PC-3 (cell line): ENCODE results near the gene LIPH. TPM values are rescaled to one million over a fixed set of nuclear protein-coding genes. Genes with fewer than 3 reads are reported as not detected.

ENCODE experiments used
- ATAC-seq: fragments of 200-7000 bp; cut with Tn5 transposase; 2 replicates; pipeline ENCODE4 v1.9.1; 2020; ENCODE audit warnings: mild to moderate bottlenecking, moderate library complexity
- BruUV-seq: library from RNA; stranded (reverse); fragments of 400-500 nt; replicated peaks from 2 replicates; lab custom pipeline; 2021; lab: Mats Ljungman, UMichigan
- CTCF ChIA-PET: fragments of 300-600 bp; sonication (Branson Sonifier 250); formaldehyde crosslinking; loops from one replicate; lab custom pipeline; 2022; ENCODE audit warnings: antibody characterized with exemption; lab: Charles Lee
- POLR2A ChIA-PET: fragments of 300-600 bp; sonication (Branson Sonifier 250); formaldehyde crosslinking; loops from one replicate; lab custom pipeline; 2022; ENCODE audit warnings: antibody characterized with exemption; ENCODE audit not compliant: unreplicated experiment; lab: Charles Lee
- DNase-seq: peaks from one replicate; pipeline ENCODE4 v3.0.0-alpha.2; 2015
- H2AFZ ChIP-seq: fragments of 300-600 bp; sonication (generic); 2 replicates; pipeline ENCODE4 v1.6.0; 2016; ENCODE audit warnings: antibody characterized with exemption, low read length
- H3F3A ChIP-seq: fragments of 300-600 bp; sonication (generic); one replicate; pipeline ENCODE4 v1.6.0; 2017; ENCODE audit warnings: antibody characterized with exemption, low read length, control low read depth, mild to moderate bottlenecking; ENCODE audit not compliant: unreplicated experiment
- H3K27ac ChIP-seq: fragments of 300-600 bp; sonication (generic); 2 replicates; pipeline ENCODE4 v1.5.1; 2016; ENCODE audit warnings: mild to moderate bottlenecking, low read length
- H3K27me3 ChIP-seq: fragments of 300-600 bp; sonication (generic); 2 replicates; pipeline ENCODE4 v1.6.1; 2016; ENCODE audit warnings: low read length, mixed read lengths
- H3K36me3 ChIP-seq: fragments of 300-600 bp; sonication (generic); 2 replicates; pipeline ENCODE4 v1.6.1; 2016; ENCODE audit warnings: low read depth, mixed run types, low read length, mixed read lengths
- H3K4me1 ChIP-seq: fragments of 300-600 bp; sonication (generic); 2 replicates; pipeline ENCODE4 v1.5.1; 2016; ENCODE audit warnings: low read length; ENCODE audit not compliant: insufficient read depth
- H3K4me2 ChIP-seq: fragments of 300-600 bp; sonication (generic); 2 replicates; pipeline ENCODE4 v1.6.0; 2016; ENCODE audit warnings: low read length
- H3K4me3 ChIP-seq: fragments of 300-600 bp; sonication (generic); 2 replicates; pipeline ENCODE4 v1.5.1; 2016; ENCODE audit warnings: mild to moderate bottlenecking, low read length, mixed read lengths
- H3K79me2 ChIP-seq: fragments of 300-600 bp; sonication (generic); 2 replicates; pipeline ENCODE4 v1.6.1; 2017; ENCODE audit warnings: low read length, mixed read lengths
- H3K9ac ChIP-seq: fragments of 300-600 bp; sonication (generic); 2 replicates; pipeline ENCODE4 v1.6.0; 2016; ENCODE audit warnings: mild to moderate bottlenecking, low read length
- H3K9me2 ChIP-seq: fragments of 300-600 bp; sonication (generic); replicated peaks from 2 replicates; pipeline ENCODE4 v1.6.1; 2016; ENCODE audit warnings: mixed run types, low read length, mixed read lengths
- H3K9me3 ChIP-seq: fragments of 300-600 bp; sonication (generic); 2 replicates; pipeline ENCODE4 v1.6.1; 2016; ENCODE audit warnings: low read length, mixed read lengths
- H4K20me1 ChIP-seq: fragments of 300-600 bp; sonication (generic); 2 replicates; pipeline ENCODE4 v1.6.1; 2016; ENCODE audit warnings: low read length, mixed read lengths
- EZH2 ChIP-seq: fragments of 300-600 bp; sonication (generic); IDR thresholded peaks from one replicate; pipeline ENCODE4 v1.6.1; 2017; ENCODE audit warnings: antibody characterized with exemption, mild to moderate bottlenecking, low read length; ENCODE audit not compliant: unreplicated experiment
- EZH2phosphoT487 ChIP-seq: fragments of 300-600 bp; sonication (generic); IDR thresholded peaks from 2 replicates; pipeline ENCODE4 v1.6.1; 2018; ENCODE audit warnings: mild to moderate bottlenecking, antibody characterized with exemption, low read length, borderline replicate concordance
- intact Hi-C: fragments of 100-400 bp; cut with micrococcal nuclease; formaldehyde crosslinking; loops from 2 replicates; pipeline ENCODE4 v1.9.0; 2023
- total RNA-seq: library from RNA; depleted of rRNA; stranded (reverse); fragments of >200 nt; gene quantifications from 2 replicates; pipeline ENCODE4 v1.2.3, GENCODE V29; 2014
- TF ChIP-seq, protein P1 (sequence below): fragments of 300-600 bp; sonication (generic); conservative IDR thresholded peaks from 2 replicates; pipeline ENCODE4 v1.5.1; 2017; ENCODE audit warnings: antibody characterized with exemption, low read depth, mild to moderate bottlenecking, low read length

The LIPH gene
- total RNA-seq, 1 experiment from 2014 or later, result 1.0 TPM

DNA sequence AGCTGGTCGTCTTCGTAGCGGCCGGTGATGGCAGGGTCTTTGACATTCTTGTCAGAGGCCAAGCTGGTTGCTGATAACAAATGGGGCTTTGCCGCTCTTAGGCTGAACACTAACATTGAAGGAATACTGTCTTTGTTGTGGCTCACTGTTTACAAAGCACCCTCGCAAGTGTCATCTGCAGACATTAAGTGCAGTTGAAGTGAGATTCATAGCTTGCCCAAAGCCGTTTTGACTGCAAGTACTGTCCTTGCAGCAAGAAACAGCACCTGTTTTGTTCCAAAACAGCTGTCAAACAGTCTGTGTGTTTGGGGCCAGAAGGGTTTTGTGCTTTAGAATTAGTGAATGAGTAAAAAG, 34.3 kb upstream of the LIPH start:
- peak overlapping the region; percentile 90 for H3K4me3 ChIP-seq
- no peaks in the 10 kb centered on the region for H3K27me3 ChIP-seq
- H4K20me1 ChIP-seq, result no peaks in the 10 kb centered on the region
- H3K36me3 ChIP-seq, result no peaks in the 10 kb centered on the region
- H3K79me2 ChIP-seq, result peaks cover 33% of the 10 kb centered on the region
- no peaks in the 10 kb centered on the region for H3K9me3 ChIP-seq
- no peak for DNase-seq
- ATAC-seq, result no peak
- POLR2A ChIA-PET, result interaction anchor here (0.6 kb wide), 2 partner anchors 40 to 123 kb away, joined by 3 to 15 read pairs; no protein-coding TSS in a partner anchor
- BruUV-seq, result TSS peak; percentile 79
- peak overlapping the region; percentile 91 for H3K4me2 ChIP-seq
- H3K4me1 ChIP-seq, result peaks cover 12% of the 10 kb centered on the region
- intact Hi-C loops, result loop anchor here (5.0 kb wide), 1 partner anchor 46 kb away; no protein-coding TSS in a partner anchor
- H3K9me2 ChIP-seq, result no peaks in the 10 kb centered on the region
- H2AFZ ChIP-seq, result peak overlapping the region; percentile 78
- peak overlapping the region; percentile 36 for H3K27ac ChIP-seq
- TF ChIP-seq EZH2 (no peak), EZH2phosphoT487 (no peak)
- TF ChIP-seq, protein P1, sequence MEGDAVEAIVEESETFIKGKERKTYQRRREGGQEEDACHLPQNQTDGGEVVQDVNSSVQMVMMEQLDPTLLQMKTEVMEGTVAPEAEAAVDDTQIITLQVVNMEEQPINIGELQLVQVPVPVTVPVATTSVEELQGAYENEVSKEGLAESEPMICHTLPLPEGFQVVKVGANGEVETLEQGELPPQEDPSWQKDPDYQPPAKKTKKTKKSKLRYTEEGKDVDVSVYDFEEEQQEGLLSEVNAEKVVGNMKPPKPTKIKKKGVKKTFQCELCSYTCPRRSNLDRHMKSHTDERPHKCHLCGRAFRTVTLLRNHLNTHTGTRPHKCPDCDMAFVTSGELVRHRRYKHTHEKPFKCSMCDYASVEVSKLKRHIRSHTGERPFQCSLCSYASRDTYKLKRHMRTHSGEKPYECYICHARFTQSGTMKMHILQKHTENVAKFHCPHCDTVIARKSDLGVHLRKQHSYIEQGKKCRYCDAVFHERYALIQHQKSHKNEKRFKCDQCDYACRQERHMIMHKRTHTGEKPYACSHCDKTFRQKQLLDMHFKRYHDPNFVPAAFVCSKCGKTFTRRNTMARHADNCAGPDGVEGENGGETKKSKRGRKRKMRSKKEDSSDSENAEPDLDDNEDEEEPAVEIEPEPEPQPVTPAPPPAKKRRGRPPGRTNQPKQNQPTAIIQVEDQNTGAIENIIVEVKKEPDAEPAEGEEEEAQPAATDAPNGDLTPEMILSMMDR, result no peak
- H3F3A ChIP-seq, result no peaks in the 10 kb centered on the region
- CTCF ChIA-PET, result interaction anchor here (0.5 to 1.3 kb wide), 4 partner anchors 11 to 1239 kb away, joined by 3 to 4 read pairs (median 4); no protein-coding TSS in a partner anchor
- peak overlapping the region; percentile 87 for H3K9ac ChIP-seq

DNA sequence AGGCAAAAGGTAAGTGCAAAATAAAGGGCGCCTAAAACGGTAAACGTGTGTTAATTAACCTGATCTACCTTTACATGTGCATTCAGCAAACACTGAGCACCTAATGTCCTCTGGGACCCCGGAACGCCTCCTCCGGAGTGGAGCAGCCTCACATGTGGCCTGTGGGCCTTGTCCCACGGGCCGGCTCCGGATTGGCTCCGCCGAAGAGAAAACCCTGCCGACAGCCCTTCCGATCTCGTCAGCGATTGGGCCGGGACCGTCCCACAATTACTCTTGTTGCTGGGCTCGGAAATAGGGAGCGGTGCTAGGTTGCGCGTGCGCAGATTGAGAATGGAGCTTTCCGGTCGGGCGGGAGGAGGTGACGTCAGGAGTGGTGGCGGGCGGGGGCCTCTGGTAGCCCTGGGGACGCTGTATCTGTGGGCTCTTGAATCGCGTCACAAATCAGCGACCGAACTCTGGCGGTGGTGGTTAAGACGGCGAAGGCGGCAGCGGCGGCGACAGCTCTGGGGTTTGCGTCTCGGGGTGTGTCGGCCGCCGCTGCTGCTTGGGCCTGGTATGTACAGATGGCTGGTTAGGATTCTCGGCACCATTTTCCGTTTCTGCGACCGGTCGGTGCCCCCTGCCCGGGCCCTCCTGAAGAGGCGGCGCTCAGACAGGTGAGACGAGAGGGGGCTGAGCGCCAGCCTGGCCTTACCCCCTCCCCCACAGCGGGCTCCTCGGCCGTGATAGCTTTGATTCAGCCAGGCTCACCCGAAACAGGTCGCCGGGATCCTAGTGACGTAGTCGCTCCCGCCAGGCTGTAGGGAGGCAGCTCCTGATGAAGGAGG, 33.7 kb upstream of the LIPH start, which contains the start of gene SENP2:
Gene SENP2 (plus strand): TSS at position 437 of the 827 bp plus-strand sequence. CDS start 119 bp downstream, at position 556.
- CTCF ChIA-PET, result interaction anchor here (0.5 to 1.3 kb wide), 5 partner anchors 10 to 1238 kb away, joined by 3 to 4 read pairs (median 4); no protein-coding TSS in a partner anchor
- H3K4me1 ChIP-seq, result peaks cover 12% of the 10 kb centered on the region
- H3K79me2 ChIP-seq, result peaks cover 33% of the 10 kb centered on the region
- BruUV-seq, result no TSS peak
- DNase-seq (peak; percentile 99), ATAC-seq (peak; percentile 98)
- intact Hi-C loops, result loop anchor here (5.0 kb wide), 1 partner anchor 46 kb away; no protein-coding TSS in a partner anchor
- no peaks in the 10 kb centered on the region for H3K36me3 ChIP-seq
- peak within 1 kb of the TSS; percentile 90 for H3K4me3 ChIP-seq
- peak within 1 kb of the TSS; percentile 91 for H3K4me2 ChIP-seq
- TF ChIP-seq, protein P1, result no peak
- TF ChIP-seq EZH2phosphoT487 (no peak), EZH2 (no peak)
- no peaks in the 10 kb centered on the region for H4K20me1 ChIP-seq
- no peaks in the 10 kb centered on the region for H3K27me3 ChIP-seq
- peak within 1 kb of the TSS; percentile 87 for H3K9ac ChIP-seq
- POLR2A ChIA-PET, result interaction anchor here (0.6 to 0.7 kb wide), 8 partner anchors 11 to 831 kb away, joined by 3 to 15 read pairs (median 4); no protein-coding TSS in a partner anchor
- H3K9me2 ChIP-seq, result no peaks in the 10 kb centered on the region
- no peaks in the 10 kb centered on the region for H3F3A ChIP-seq
- no peaks in the 10 kb centered on the region for H3K9me3 ChIP-seq
- peak within 1 kb of the TSS; percentile 82 for H2AFZ ChIP-seq
- peak within 1 kb of the TSS; percentile 36 for H3K27ac ChIP-seq
